HEK293 (cell line): ENCODE results near the gene STAP2.

Source experiments
- BCL11B ChIP-seq: fragments of 450-650 bp; formaldehyde crosslinking; IDR thresholded peaks from 2 replicates; pipeline ENCODE4 v1.5.1; 2016; ENCODE audit warnings: low read depth, missing biosample characterization, missing genetic modification characterization
- BCL6B ChIP-seq: fragments of 450-650 bp; formaldehyde crosslinking; IDR thresholded peaks from 2 replicates; pipeline ENCODE4 v1.5.1; 2017; ENCODE audit warnings: missing biosample characterization, missing genetic modification characterization
- OSR2 ChIP-seq: fragments of 450-650 bp; formaldehyde crosslinking; IDR thresholded peaks from 2 replicates; pipeline ENCODE4 v1.5.1; 2016; ENCODE audit warnings: missing biosample characterization, missing genetic modification characterization
- OVOL3 ChIP-seq: fragments of 450-650 bp; formaldehyde crosslinking; IDR thresholded peaks from 2 replicates; pipeline ENCODE4 v1.5.1; 2016; ENCODE audit warnings: missing biosample characterization, missing genetic modification characterization
- PBX3 ChIP-seq: sonication (generic); formaldehyde crosslinking; IDR thresholded peaks from 2 replicates; pipeline ENCODE4 v1.8.1; 2022; ENCODE audit warnings: mild to moderate bottlenecking, moderate library complexity, missing genetic modification reagents
- SCRT2 ChIP-seq: fragments of 450-650 bp; formaldehyde crosslinking; IDR thresholded peaks from 2 replicates; pipeline ENCODE4 v1.5.1; 2016; ENCODE audit warnings: missing biosample characterization, missing genetic modification characterization
- SP2 ChIP-seq: fragments of 450-650 bp; formaldehyde crosslinking; IDR thresholded peaks from 2 replicates; pipeline ENCODE4 v1.5.1; 2016; ENCODE audit warnings: missing biosample characterization, missing genetic modification characterization
- ZBTB1 ChIP-seq: fragments of 450-650 bp; formaldehyde crosslinking; IDR thresholded peaks from 2 replicates; pipeline ENCODE4 v1.5.1; 2016; ENCODE audit warnings: missing biosample characterization, missing genetic modification characterization
- ZBTB10 ChIP-seq: fragments of 450-650 bp; formaldehyde crosslinking; IDR thresholded peaks from 2 replicates; pipeline ENCODE4 v1.5.1; 2016; ENCODE audit warnings: missing biosample characterization, missing genetic modification characterization
- ZBTB17 ChIP-seq: fragments of 450-650 bp; formaldehyde crosslinking; IDR thresholded peaks from 2 replicates; pipeline ENCODE4 v1.5.1; 2016; ENCODE audit warnings: missing biosample characterization, missing genetic modification characterization
- ZBTB20 ChIP-seq: fragments of 450-650 bp; formaldehyde crosslinking; IDR thresholded peaks from 2 replicates; pipeline ENCODE4 v1.5.1; 2016; ENCODE audit warnings: missing biosample characterization, missing genetic modification characterization
- ZBTB48 ChIP-seq: fragments of 450-650 bp; formaldehyde crosslinking; IDR thresholded peaks from 2 replicates; pipeline ENCODE4 v1.5.1; 2016; ENCODE audit warnings: missing biosample characterization, missing genetic modification characterization
- ZEB2 ChIP-seq: fragments of 450-650 bp; formaldehyde crosslinking; IDR thresholded peaks from 2 replicates; pipeline ENCODE4 v1.5.1; 2016; ENCODE audit warnings: missing biosample characterization, missing genetic modification characterization
- ZFP69B ChIP-seq: fragments of 450-650 bp; formaldehyde crosslinking; IDR thresholded peaks from 2 replicates; pipeline ENCODE4 v1.5.1; 2016; ENCODE audit warnings: missing biosample characterization, missing genetic modification characterization
- ZNF114 ChIP-seq: fragments of 450-650 bp; formaldehyde crosslinking; IDR thresholded peaks from 2 replicates; pipeline ENCODE4 v1.5.0; 2017; ENCODE audit warnings: missing biosample characterization, missing genetic modification characterization
- ZNF146 ChIP-seq: fragments of 450-650 bp; formaldehyde crosslinking; IDR thresholded peaks from 2 replicates; pipeline ENCODE4 v1.5.1; 2016; ENCODE audit warnings: missing biosample characterization, missing genetic modification characterization
- ZNF2 ChIP-seq: fragments of 450-650 bp; formaldehyde crosslinking; IDR thresholded peaks from 2 replicates; pipeline ENCODE4 v1.5.1; 2016; ENCODE audit warnings: missing biosample characterization, missing genetic modification characterization
- ZNF394 ChIP-seq: fragments of 450-650 bp; formaldehyde crosslinking; IDR thresholded peaks from 2 replicates; pipeline ENCODE4 v1.5.1; 2016; ENCODE audit warnings: missing biosample characterization, missing genetic modification characterization, mild to moderate bottlenecking, moderate library complexity, borderline replicate concordance
- ZNF473 ChIP-seq: fragments of 450-650 bp; formaldehyde crosslinking; IDR thresholded peaks from 2 replicates; pipeline ENCODE4 v1.5.1; 2017; ENCODE audit warnings: missing biosample characterization, missing genetic modification characterization
- ZNF600 ChIP-seq: fragments of 450-650 bp; formaldehyde crosslinking; IDR thresholded peaks from 2 replicates; pipeline ENCODE4 v1.5.1; 2016; ENCODE audit warnings: missing biosample characterization, missing genetic modification characterization
- ZNF610 ChIP-seq: fragments of 450-650 bp; formaldehyde crosslinking; IDR thresholded peaks from 2 replicates; pipeline ENCODE4 v1.5.1; 2016; ENCODE audit warnings: missing biosample characterization, missing genetic modification characterization, borderline replicate concordance
- ZNF621 ChIP-seq: fragments of 450-650 bp; formaldehyde crosslinking; IDR thresholded peaks from 2 replicates; pipeline ENCODE4 v1.5.1; 2017; ENCODE audit warnings: missing biosample characterization, missing genetic modification characterization
- ZNF629 ChIP-seq: fragments of 450-650 bp; formaldehyde crosslinking; IDR thresholded peaks from 2 replicates; pipeline ENCODE4 v1.5.1; 2017; ENCODE audit warnings: missing biosample characterization, missing genetic modification characterization
- ZNF664 ChIP-seq: fragments of 450-650 bp; formaldehyde crosslinking; IDR thresholded peaks from 2 replicates; pipeline ENCODE4 v1.5.1; 2016; ENCODE audit warnings: missing biosample characterization, missing genetic modification characterization
- ZNF76 ChIP-seq: fragments of 450-650 bp; formaldehyde crosslinking; IDR thresholded peaks from 2 replicates; pipeline ENCODE4; 2016; ENCODE audit warnings: low read depth, missing biosample characterization, missing genetic modification characterization, borderline replicate concordance
- ZNF785 ChIP-seq: fragments of 450-650 bp; formaldehyde crosslinking; IDR thresholded peaks from 2 replicates; pipeline ENCODE4 v1.5.1; 2016; ENCODE audit warnings: missing biosample characterization, missing genetic modification characterization
- ZNF843 ChIP-seq: fragments of 450-650 bp; formaldehyde crosslinking; IDR thresholded peaks from 2 replicates; pipeline ENCODE4 v1.5.1; 2016; ENCODE audit warnings: missing biosample characterization, missing genetic modification characterization
- ZSCAN23 ChIP-seq: fragments of 450-650 bp; formaldehyde crosslinking; IDR thresholded peaks from 2 replicates; pipeline ENCODE4 v1.5.1; 2016; ENCODE audit warnings: missing biosample characterization, missing genetic modification characterization
- TF ChIP-seq, protein P1 (sequence below): fragments of 450-650 bp; formaldehyde crosslinking; IDR thresholded peaks from 2 replicates; pipeline ENCODE4 v1.5.1; 2016; ENCODE audit warnings: missing biosample characterization, missing genetic modification characterization
- TF ChIP-seq, protein P2 (sequence below): fragments of 450-650 bp; formaldehyde crosslinking; IDR thresholded peaks from 2 replicates; pipeline ENCODE4 v1.5.1; 2017; ENCODE audit warnings: missing biosample characterization, missing genetic modification characterization

STAP2 gene

GRCh38 chr19:4342615-4343369 lies 4.2 kb upstream of the STAP2 start (continued):
- peak; percentile 56 for TF ChIP-seq ZBTB10 (tag by site-specific recombination)
- no peak for TF ChIP-seq ZNF146 (tag by site-specific recombination)
- TF ChIP-seq ZNF473 (tag by site-specific recombination) = no peak
- TF ChIP-seq ZBTB20 (tag by site-specific recombination) = peak; percentile 56; the same call in 1 of the 2 replicates
- TF ChIP-seq ZEB2 = peak; percentile 91
- TF ChIP-seq ZNF843 (tag by site-specific recombination) = peak; percentile 65; the same call in 1 of the 2 replicates
- 0 out of 2 replicates have a peak, but pooled peaks have one; percentile 18 for TF ChIP-seq OVOL3 (tag by site-specific recombination)
- TF ChIP-seq ZNF785 (tag by site-specific recombination) = peak; percentile 72; the same call in 1 of the 2 replicates
- TF ChIP-seq, protein P1, sequence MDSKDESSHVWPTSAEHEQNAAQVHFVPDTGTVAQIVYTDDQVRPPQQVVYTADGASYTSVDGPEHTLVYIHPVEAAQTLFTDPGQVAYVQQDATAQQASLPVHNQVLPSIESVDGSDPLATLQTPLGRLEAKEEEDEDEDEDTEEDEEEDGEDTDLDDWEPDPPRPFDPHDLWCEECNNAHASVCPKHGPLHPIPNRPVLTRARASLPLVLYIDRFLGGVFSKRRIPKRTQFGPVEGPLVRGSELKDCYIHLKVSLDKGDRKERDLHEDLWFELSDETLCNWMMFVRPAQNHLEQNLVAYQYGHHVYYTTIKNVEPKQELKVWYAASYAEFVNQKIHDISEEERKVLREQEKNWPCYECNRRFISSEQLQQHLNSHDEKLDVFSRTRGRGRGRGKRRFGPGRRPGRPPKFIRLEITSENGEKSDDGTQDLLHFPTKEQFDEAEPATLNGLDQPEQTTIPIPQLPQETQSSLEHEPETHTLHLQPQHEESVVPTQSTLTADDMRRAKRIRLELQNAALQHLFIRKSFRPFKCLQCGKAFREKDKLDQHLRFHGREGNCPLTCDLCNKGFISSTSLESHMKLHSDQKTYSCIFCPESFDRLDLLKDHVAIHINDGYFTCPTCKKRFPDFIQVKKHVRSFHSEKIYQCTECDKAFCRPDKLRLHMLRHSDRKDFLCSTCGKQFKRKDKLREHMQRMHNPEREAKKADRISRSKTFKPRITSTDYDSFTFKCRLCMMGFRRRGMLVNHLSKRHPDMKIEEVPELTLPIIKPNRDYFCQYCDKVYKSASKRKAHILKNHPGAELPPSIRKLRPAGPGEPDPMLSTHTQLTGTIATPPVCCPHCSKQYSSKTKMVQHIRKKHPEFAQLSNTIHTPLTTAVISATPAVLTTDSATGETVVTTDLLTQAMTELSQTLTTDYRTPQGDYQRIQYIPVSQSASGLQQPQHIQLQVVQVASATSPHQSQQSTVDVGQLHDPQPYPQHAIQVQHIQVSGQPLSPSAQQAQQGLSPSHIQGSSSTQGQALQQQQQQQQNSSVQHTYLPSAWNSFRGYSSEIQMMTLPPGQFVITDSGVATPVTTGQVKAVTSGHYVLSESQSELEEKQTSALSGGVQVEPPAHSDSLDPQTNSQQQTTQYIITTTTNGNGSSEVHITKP (tag by site-specific recombination) = peak; percentile 86
- TF ChIP-seq PBX3 (CRISPR knock-in tag) = no peak
- TF ChIP-seq ZNF114 (tag by site-specific recombination) = no peak
- 0 out of 2 replicates have a peak, but pooled peaks have one; percentile 42 for TF ChIP-seq ZNF76
- peak; percentile 30; the same call in 1 of the 2 replicates for TF ChIP-seq ZNF394
- TF ChIP-seq ZSCAN23 = peak; percentile 80; the same call in 1 of the 2 replicates
- TF ChIP-seq SP2 (tag by site-specific recombination) = peak; percentile 97
- TF ChIP-seq ZNF621 (tag by site-specific recombination) = no peak
- peak; percentile 89 for TF ChIP-seq ZNF600 (tag by site-specific recombination)
- TF ChIP-seq ZNF664 = no peak
- TF ChIP-seq BCL11B (tag by site-specific recombination) = peak; percentile 94
- TF ChIP-seq ZBTB1 (tag by site-specific recombination) = peak; percentile 58; the same call in 1 of the 2 replicates
- peak; percentile 44; the same call in 1 of the 2 replicates for TF ChIP-seq ZBTB17
- peak; percentile 79 for TF ChIP-seq ZNF610 (tag by site-specific recombination)
- TF ChIP-seq ZBTB48 (tag by site-specific recombination) = peak; percentile 23; the same call in 1 of the 2 replicates
- TF ChIP-seq SCRT2 (tag by site-specific recombination) = peak; percentile 68; the same call in 1 of the 2 replicates
- peak; percentile 71; the same call in 1 of the 2 replicates for TF ChIP-seq ZNF2 (tag by site-specific recombination)
- peak; percentile 55 for TF ChIP-seq BCL6B (tag by site-specific recombination)
- peak; percentile 69; the same call in 1 of the 2 replicates for TF ChIP-seq ZFP69B (tag by site-specific recombination)
- TF ChIP-seq, protein P2, sequence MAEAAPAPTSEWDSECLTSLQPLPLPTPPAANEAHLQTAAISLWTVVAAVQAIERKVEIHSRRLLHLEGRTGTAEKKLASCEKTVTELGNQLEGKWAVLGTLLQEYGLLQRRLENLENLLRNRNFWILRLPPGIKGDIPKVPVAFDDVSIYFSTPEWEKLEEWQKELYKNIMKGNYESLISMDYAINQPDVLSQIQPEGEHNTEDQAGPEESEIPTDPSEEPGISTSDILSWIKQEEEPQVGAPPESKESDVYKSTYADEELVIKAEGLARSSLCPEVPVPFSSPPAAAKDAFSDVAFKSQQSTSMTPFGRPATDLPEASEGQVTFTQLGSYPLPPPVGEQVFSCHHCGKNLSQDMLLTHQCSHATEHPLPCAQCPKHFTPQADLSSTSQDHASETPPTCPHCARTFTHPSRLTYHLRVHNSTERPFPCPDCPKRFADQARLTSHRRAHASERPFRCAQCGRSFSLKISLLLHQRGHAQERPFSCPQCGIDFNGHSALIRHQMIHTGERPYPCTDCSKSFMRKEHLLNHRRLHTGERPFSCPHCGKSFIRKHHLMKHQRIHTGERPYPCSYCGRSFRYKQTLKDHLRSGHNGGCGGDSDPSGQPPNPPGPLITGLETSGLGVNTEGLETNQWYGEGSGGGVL (tag by site-specific recombination) = no peak
- peak; percentile 86 for TF ChIP-seq OSR2 (tag by site-specific recombination)
- TF ChIP-seq ZNF629 (tag by site-specific recombination) = peak; percentile 59; the same call in 1 of the 2 replicates
